Natural killer cell (primary cell): Measurements from ENCODE around the gene KRT7. TPM values are rescaled to one million over a fixed set of nuclear protein-coding genes. Genes with fewer than 3 reads are reported as not detected.

ENCODE experiments used
- ATAC-seq, 3 donors: fragments of 150-1000 bp in 2 of 3; fragments of 200-7000 bp in 1 of 3; cut with Tn5 transposase; 1 replicate in 1 of 3; 2 replicates in 2 of 3; pipeline ENCODE4 v1.10.0; 2021; ENCODE audit warnings: mild to moderate bottlenecking in 2 of 3, moderate library complexity in 2 of 3
- DNase-seq, 2 donors: peaks; one replicate each; pipeline versions ENCODE4 v3.0.0 to v3.0.0-alpha.2; 2013 to 2021; ENCODE audit warnings: mixed read lengths in 1 of 2
- H3K27ac ChIP-seq: one replicate; pipeline ENCODE4 v1.5.1; 2013; ENCODE audit warnings: mild to moderate bottlenecking, low read length
- H3K27me3 ChIP-seq: one replicate; pipeline ENCODE4 v1.6.1; 2013; ENCODE audit warnings: low read length; ENCODE audit not compliant: control insufficient read depth, insufficient read depth
- H3K36me3 ChIP-seq: one replicate; pipeline ENCODE4 v1.6.1; 2013; ENCODE audit warnings: low read length; ENCODE audit not compliant: control insufficient read depth, insufficient read depth
- H3K4me1 ChIP-seq: one replicate; pipeline ENCODE4 v1.6.1; 2013; ENCODE audit warnings: low read length; ENCODE audit not compliant: control insufficient read depth, insufficient read depth
- H3K4me3 ChIP-seq: one replicate; pipeline ENCODE4 v1.5.1; 2013; ENCODE audit warnings: low read length
- H3K9me3 ChIP-seq: one replicate; pipeline ENCODE4 v1.6.1; 2013; ENCODE audit warnings: low read length; ENCODE audit not compliant: control insufficient read depth, insufficient read depth
- H3K27ac Mint-ChIP-seq, 2 donors: one replicate each; pipeline ENCODE4 v1.8.0; 2022; ENCODE audit warnings: mild to moderate bottlenecking in 2 of 2, mixed read lengths in 2 of 2, moderate library complexity in 1 of 2
- H3K27me3 Mint-ChIP-seq, 2 donors: one replicate each; pipeline ENCODE4 v1.8.0; 2022; ENCODE audit warnings: low read depth in 2 of 2, mixed read lengths in 2 of 2
- H3K36me3 Mint-ChIP-seq: one replicate; pipeline ENCODE4 v1.8.0; 2022; ENCODE audit warnings: mixed read lengths
- H3K4me1 Mint-ChIP-seq, 2 donors: one replicate each; pipeline ENCODE4 v1.8.0; 2022; ENCODE audit warnings: mixed read lengths in 2 of 2
- H3K4me3 Mint-ChIP-seq: one replicate; pipeline ENCODE4 v1.8.0; 2022; ENCODE audit warnings: mild to moderate bottlenecking, moderate library complexity, mixed read lengths
- H3K9me3 Mint-ChIP-seq, 2 donors: one replicate each; pipeline ENCODE4 v1.8.0; 2022; ENCODE audit warnings: mixed read lengths in 2 of 2
- WGBS: methylation state at CpG from one replicate; pipeline ENCODE4 v1.1.7; 2013; ENCODE audit warnings: missing lambda C conversion rate; ENCODE audit not compliant: insufficient coverage; 5-methylcytosine and 5-hydroxymethylcytosine counted together
- intact Hi-C: fragments of 100-400 bp; cut with micrococcal nuclease; formaldehyde crosslinking; loops from one replicate; pipeline ENCODE4 v1.14.2; 2022
- total RNA-seq, 4 donors: library from RNA; stranded (reverse); fragments of 120-200 nt in 1 of 4; gene quantifications; one replicate each; pipeline versions ENCODE4 v1.2.3 to v1.2.4, GENCODE V29; 2013 to 2022
- TF ChIP-seq, protein P1 (sequence below): fragments of 200-600 bp; IDR thresholded peaks from one replicate; pipeline ENCODE4 v1.8.0; 2022; ENCODE audit warnings: antibody characterized with exemption

KRT7 gene
- total RNA-seq, 3 donors from 2014 or later (not counting 1 experiment from before 2014, with no cell fraction given) = 0.54 TPM; not detected in 2

- peak; percentile 64 to 79 (median 69) for ATAC-seq
Observed at GRCh38 chr12:52221912-52222457, 11.1 kb upstream of the KRT7 start.

GRCh38 chr12:52222692-52223091, 10.4 kb upstream of the KRT7 start:
- Histone ChIP-seq H3K36me3 (no peaks in the 10 kb centered on the region), H3K27me3 (peaks cover 6% of the 10 kb centered on the region), H3K4me3 (no peak overlapping the region), H3K4me1 (no peaks in the 10 kb centered on the region), H3K27ac (no peak overlapping the region), H3K9me3 (no peaks in the 10 kb centered on the region)
- 95% methylated on average over 4 of the region's 4 CpGs for WGBS
- no peak overlapping the region for H3K27ac Mint-ChIP-seq
- H3K4me1 Mint-ChIP-seq = no peaks in the 10 kb centered on the region
- H3K4me3 Mint-ChIP-seq = no peak overlapping the region
- TF ChIP-seq, protein P1, sequence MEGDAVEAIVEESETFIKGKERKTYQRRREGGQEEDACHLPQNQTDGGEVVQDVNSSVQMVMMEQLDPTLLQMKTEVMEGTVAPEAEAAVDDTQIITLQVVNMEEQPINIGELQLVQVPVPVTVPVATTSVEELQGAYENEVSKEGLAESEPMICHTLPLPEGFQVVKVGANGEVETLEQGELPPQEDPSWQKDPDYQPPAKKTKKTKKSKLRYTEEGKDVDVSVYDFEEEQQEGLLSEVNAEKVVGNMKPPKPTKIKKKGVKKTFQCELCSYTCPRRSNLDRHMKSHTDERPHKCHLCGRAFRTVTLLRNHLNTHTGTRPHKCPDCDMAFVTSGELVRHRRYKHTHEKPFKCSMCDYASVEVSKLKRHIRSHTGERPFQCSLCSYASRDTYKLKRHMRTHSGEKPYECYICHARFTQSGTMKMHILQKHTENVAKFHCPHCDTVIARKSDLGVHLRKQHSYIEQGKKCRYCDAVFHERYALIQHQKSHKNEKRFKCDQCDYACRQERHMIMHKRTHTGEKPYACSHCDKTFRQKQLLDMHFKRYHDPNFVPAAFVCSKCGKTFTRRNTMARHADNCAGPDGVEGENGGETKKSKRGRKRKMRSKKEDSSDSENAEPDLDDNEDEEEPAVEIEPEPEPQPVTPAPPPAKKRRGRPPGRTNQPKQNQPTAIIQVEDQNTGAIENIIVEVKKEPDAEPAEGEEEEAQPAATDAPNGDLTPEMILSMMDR = no peak
- intact Hi-C loops = loop anchor here (2.0 kb wide), 1 partner anchor 104 kb away; no protein-coding TSS in a partner anchor
- H3K9me3 Mint-ChIP-seq = no peaks in the 10 kb centered on the region
- no peak for ATAC-seq
- H3K36me3 Mint-ChIP-seq = no peaks in the 10 kb centered on the region
- DNase-seq = no peak
- H3K27me3 Mint-ChIP-seq = peaks cover 28 to 51% of the 10 kb centered on the region in 2 donors

More at GRCh38 chr12:52221912-52222457, 11.1 kb upstream of the KRT7 start:
- Mint-ChIP-seq H3K9me3 (no peaks in the 10 kb centered on the region), H3K4me1 (no peaks in the 10 kb centered on the region), H3K36me3 (no peaks in the 10 kb centered on the region), H3K27me3 (peaks cover 27 to 46% of the 10 kb centered on the region in 2 donors), H3K27ac (no peak overlapping the region), H3K4me3 (no peak overlapping the region)
- H3K36me3 ChIP-seq = no peaks in the 10 kb centered on the region
- no peaks in the 10 kb centered on the region for H3K4me1 ChIP-seq
- WGBS = 20% methylated on average over 8 of the region's 8 CpGs
- H3K4me3 ChIP-seq = no peak overlapping the region
- intact Hi-C loops = loop anchor here (2.0 kb wide), 1 partner anchor 105 kb away; no protein-coding TSS in a partner anchor
- TF ChIP-seq, protein P1 = peak; percentile 20
- DNase-seq = peak; percentile 45 to 57
- H3K9me3 ChIP-seq = no peaks in the 10 kb centered on the region
- H3K27ac ChIP-seq = no peak overlapping the region
- H3K27me3 ChIP-seq = peaks cover 6% of the 10 kb centered on the region

- H3K9me3 Mint-ChIP-seq = no peaks in the 10 kb centered on the region
- Histone ChIP-seq H3K36me3 (no peaks in the 10 kb centered on the region), H3K27ac (no peak overlapping the region), H3K27me3 (peaks cover 8% of the 10 kb centered on the region), H3K4me1 (no peaks in the 10 kb centered on the region), H3K4me3 (no peak overlapping the region), H3K9me3 (no peaks in the 10 kb centered on the region)
- ATAC-seq (no peak), DNase-seq (no peak)
- H3K4me1 Mint-ChIP-seq = no peaks in the 10 kb centered on the region
- 84% methylated on average over 5 of the region's 5 CpGs for WGBS
- TF ChIP-seq, protein P1 = no peak
- H3K36me3 Mint-ChIP-seq = no peaks in the 10 kb centered on the region
- no peak overlapping the region for H3K4me3 Mint-ChIP-seq
- intact Hi-C loops = loop anchor here (2.0 kb wide), 1 partner anchor 103 kb away; no protein-coding TSS in a partner anchor
- peaks cover 28 to 56% of the 10 kb centered on the region in 2 donors for H3K27me3 Mint-ChIP-seq
- H3K27ac Mint-ChIP-seq = no peak overlapping the region
Observed at GRCh38 chr12:52223406-52224039, 9.5 kb upstream of the KRT7 start.
